Left kidney (tissue), 2 donors: ENCODE measurements around the gene WDR1. TPM values are rescaled to one million over a fixed set of nuclear protein-coding genes. Genes with fewer than 3 reads are reported as not detected.
"Not testable (repeated sequence)": the region's sequence is repeated elsewhere in the genome, so short reads cannot be mapped to it uniquely, and the experiment has no call there.

Experiments used
- DNase-seq: peaks from one replicate; pipeline ENCODE4 v3.0.0-alpha.2; 2013
- polyA plus RNA-seq: library from polyadenylated mRNA; unstranded; fragments of 120-200 nt; gene quantifications from one replicate; pipeline ENCODE4 v1.2.1, GENCODE V29; 2013; ENCODE audit not compliant: insufficient read length

The WDR1 gene
- polyA plus RNA-seq, 1 donor, result 172 TPM

DNA sequence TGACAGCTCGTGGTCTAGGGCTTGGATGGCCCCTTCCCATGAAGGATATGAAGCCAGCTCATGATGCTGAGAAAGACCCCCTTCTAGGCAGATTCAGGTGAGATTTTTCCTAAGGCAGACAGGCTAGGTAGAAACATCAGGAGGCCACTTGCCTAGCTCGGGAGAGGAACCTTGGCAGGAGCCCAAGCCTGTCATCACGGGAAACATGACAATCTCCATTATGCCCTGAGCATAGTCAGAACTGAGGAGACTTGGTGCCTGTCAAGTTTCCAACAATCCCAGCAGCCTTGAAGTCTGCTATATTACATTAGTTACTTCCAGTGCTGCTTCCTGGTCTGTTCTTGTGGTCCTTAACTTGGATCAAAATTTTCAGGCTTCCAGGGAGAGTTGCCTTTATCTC lies 18.7 kb upstream of the WDR1 start:
- DNase-seq, result no peak

DNA sequence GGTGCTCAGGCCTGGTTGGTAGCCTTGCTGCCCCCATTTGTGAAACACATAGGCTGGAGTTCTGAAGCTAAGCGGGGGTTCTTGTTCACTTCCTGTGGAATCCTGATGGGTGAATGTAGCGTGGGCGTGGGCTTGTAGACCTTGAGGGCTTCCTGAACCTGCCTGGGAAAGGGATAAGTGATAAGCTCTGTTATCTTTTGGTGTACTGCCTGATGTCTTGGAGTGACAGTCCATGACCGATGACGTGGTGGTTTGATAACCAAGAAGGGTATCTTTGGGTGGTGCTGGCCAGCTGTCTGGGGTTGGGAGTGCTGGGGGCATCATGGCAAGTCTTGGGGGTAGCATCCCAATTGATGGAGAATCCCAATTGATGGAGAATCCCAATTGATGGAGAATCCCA lies 17.5 kb upstream of the WDR1 start:
- DNase-seq, result no peak

DNA sequence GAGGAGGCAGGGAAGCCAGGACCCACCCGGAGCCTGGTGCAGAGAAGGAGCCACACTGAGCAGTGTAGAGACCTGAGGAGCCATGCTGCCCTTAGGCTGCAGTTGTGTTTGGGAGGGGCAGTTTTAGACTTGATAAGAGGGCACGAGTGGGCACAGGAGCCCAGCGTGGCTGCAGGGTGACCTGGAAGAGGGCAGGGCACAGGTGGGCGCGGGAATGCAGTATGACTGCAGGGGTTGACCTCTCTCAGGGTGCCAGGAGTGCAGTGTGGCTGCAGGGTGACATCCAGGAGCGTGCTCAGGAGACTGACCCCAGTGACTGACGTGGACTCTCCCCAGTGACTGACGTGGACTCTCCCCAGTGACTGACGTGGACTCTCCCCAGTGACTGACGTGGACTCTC lies 14.6 kb upstream of the WDR1 start:
- no peak for DNase-seq

DNA sequence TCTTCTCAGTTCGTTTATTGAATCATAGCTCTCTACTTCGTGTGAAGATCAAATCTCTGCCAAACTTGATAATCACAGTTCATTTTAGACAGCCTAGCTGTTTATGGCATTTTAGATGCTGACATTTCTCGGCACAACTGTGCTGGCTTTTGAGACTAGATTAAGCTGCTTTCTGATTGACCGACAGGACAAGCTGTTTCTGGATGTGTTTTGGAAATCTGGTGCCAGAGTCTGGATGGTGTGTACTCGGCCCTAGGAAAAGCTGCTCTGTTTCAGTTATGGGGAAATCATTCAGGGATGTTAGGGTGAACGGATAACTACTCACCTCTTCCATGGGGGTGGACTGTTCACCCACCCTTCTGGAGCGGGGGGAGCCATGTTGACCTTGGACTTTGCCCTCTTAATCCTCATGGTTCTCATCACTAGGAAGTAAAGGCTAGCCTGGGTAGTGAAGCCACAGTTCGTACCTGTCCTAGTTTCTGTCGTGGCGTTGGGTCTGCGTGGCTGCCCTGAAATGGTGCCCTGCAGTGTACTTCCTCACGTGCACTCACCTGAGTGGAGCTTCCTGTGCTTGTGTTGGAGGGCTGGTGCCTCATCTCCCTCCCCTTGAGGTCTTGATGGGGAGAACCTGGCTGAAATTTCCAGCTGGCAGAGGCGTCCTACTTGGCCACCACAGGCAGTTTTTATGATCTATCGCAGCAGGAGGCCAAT lies 13.7 kb upstream of the WDR1 start:
- no peak for DNase-seq

DNA sequence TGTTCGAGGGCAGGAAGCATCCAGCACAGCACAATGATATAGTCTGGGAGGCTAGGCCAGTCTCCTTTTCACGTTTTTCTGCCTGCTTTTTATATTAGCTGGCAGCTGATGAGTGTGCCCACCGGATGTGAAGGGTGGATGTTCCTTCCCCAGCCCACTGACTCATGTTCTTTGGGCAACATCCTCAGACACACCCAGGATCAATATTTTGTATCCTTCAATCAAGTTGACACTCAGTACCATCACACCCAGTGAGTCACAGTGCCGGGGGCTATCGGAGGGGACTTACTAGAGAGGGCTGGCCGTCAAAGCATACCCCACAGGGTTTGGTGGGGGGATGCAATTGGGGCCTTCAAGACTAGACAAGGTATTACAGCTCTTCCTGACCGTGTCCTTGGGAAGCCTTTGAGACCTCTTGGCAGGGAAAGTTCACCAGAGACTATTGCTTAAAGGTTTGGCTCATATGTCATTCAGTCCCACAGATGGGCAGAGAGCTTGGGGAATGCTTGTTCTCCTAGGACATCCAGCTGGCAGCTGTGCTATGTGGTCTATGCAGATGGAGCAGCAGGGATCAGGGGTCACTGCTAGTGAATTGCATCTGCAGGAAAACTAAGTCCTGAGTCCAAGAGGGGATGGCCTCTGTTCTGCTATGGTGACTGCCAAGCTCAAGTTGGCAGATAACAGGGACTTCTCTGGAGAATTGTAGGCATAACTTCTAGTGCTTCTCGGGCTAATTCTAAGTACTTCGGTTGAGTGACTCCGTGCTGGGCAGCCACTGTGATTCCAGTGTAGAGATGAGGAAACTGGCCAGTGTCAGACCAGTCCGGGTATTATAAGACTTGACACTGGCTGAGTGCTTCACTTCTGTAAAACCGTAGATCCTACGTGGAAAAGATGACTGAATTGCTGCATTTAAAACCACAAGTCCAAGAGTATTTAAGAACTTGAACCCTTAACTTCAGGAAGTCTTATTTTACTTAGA lies 12.9 kb upstream of the WDR1 start:
- DNase-seq, result no peak

DNA sequence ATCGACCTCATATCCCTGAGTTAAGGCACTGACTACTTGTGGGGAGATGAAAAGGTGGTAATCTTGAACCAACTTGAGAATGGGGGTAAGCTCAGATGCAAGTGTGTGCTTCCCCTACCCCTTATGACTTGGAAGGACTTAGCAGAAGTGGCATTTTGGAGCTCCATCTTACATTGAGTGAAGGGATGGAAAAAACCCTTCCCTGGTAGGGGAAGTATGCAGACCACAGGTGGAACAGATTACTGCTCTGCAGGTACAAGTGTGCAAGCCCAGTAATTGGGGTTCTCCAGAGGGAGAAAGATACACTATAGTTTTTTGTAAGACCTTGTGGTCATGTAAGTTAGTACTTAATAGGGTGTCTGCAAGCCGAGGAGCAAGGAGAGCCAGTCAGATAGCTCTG lies 12.2 kb upstream of the WDR1 start:
- DNase-seq, result no peak

DNA sequence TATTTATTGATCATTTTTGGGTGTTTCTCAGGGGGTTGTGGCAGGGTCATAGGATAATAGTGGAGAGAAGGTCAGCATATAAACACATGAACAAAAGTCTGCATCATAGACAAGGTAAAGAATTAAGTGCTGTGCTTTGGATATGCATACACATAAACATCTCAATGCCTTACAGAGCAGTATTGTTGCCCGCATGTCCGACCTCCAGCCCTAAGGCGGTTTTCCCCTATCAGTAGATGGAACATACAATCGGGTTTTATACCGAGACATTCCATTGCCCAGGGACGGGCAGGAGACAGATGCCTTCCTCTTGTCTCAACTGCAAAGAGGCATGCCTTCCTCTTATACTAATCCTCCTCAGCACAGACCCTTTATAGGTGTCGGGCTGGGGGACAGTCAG lies 10.9 kb upstream of the WDR1 start:
- not testable (repeated sequence) for DNase-seq

DNA sequence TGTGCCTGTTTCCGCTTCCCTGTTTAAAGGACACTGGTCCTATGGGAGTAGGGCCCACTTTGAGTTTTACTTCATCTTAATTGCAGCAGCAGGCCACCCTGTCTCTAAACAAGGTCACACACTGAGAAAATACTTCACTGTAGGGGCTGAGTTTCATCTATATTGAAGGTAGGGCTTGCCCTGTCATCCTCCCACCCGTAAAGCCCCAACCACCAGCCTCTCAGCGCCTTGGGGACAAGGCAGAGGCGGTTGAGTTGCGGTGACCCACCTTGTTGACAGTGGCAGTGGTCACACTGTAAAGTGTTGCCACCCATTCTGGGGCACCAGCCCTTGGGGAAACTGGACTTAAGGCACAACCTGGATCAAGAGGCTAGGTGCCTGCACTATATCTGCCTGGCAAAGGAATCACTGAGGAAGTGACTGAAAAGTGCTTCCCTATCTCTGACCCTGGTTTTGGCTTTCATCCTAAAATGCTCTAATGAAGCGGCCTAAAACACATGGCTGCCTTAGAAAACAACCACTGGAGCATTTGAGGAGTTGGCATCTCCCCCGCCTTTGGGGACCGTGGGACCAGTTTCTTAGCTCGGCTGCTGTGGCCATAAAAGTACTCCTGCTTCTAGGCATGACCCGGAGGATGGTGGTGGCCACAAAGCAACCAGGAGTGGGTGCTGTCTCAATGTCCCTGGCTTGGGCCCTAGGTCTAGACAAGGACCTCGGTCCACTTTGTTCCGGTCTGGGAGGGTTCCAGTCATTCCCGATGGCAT lies 7.8 kb upstream of the WDR1 start:
- DNase-seq, result no peak

DNA sequence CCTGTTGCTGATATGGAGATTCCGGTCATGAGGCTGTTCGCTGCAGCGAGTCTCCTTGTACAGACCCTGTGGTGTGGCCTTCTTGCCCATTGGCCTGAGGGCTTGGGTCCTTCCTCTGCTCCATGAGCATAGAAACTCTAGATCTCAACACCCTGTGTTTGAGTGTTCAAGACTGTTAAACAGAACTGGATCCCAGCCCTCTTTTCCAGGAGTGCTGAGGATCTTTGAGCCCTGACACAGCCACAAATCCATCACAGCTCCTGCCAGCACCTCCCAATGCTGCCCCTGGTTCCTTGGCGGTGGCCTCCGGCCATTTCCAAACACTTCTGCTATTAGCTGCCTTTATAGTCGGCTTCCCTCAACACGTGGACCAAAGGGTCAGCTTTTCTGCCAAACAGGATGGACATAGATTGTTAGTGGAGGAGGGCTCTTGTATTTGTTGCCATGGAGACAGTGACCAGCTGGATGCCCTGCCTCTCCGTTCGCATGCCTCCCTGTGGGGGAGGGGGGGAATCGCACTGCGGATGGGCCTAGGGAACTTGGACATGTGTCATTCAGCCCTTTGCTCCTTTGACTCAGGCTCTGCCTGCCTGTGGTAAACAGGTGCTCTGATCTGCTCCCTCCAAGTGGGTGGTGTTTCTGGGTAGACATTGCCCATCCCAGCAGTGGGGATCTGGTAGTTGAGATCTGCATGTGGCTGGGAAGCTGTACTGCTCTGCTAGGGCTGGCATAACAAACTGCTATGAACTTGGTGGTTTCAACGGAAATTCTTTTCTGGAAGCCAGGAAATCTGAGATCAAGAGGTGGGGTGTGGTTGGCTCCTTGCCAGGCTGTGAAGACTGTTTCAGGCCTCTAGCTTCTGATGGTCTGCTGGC lies 6.9 kb upstream of the WDR1 start:
- peak; percentile 62 for DNase-seq

DNA sequence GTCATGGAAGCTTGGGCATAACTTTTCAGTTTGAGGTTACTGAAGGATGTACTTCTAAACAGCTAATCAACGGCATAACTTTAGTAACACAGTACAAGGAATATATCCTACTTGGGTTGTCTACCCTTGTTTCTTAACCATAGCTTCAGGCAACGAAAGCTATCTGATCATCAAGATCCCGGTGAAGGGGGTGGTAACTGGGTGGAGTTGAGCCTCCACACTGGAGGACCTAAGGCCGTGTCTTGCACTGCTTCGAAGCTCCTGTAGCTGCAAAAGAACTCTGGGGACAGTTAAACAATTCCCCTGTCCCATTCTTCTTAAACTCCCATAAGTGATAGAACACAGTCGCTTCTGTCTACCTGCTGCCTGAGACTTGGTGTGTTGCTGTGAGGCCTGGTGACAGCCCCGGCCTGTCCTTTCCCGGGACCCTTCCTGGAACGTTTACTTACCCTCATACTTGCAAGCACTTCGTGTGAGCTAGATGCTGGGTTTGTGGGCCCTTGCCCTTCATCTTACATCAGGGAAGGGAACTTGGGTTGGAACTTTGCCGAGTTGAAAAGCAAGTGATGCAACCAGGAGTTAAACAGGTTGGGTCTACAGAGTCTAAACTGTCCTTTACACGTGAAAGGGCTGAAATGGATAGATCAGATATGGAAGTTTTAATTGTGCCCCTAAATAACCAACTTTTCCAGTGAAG lies 5.8 kb upstream of the WDR1 start:
- no peak for DNase-seq

DNA sequence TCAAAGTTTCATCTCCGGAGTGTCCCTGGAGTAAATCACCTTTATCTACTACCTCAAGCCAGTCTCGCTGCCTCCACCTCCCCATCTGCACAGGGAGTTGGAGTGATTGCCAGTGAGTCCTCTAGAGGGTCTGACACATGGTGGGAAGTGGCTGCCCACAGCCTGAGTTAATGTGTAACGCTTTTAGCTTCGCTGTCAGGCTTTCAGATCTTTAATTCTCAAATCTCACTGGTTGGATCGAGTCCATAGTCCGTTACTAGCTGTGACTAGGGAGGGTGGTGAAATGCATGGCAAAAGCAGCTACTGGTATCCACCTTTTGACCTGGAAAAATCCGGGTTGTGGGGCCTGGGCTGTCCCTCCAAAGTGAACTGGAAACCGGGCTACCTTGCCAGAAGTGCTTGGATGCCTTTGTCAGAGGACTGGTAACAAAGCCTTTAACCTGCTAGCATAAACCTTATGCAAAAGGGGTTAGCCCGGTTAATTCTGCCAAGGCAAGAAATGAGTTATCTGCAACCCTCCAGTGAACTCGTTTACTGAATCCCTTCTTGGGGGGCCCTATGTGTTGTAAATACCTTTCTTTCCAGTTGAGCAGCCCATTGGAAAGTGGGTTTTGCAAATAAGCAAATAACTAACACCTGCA lies 5.1 kb upstream of the WDR1 start:
- peak; percentile 46 for DNase-seq

DNA sequence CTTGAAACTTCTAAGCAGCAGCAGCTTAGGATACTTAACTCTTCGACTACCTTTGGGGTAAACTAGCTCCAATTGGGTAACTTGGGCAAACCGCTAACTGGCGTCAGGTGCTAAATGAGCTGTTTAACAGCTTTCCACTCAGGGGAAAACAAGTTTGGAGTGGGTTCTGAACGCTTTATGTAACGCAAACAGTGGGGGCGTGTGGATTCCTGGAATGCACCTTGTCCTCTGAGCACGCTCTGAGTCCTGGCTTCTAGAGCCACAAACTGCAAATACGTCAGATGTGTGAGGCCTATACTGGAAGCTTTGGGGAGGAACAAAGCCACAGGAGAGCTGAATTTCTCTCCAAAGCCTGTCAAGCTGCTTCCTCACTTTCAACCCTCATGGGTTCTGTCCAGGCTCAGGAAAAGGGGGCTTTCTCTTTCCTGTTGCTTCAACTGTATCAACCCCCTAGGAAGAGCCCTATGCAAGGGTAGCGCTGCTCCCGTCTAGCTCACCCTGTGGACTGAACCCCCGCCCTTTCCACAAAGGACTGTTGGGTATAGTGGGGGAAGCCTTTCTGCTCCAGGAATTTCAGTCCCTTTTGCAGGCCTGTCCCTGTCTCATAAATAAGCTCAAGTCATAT lies 4.5 kb upstream of the WDR1 start:
- DNase-seq, result peak; percentile 43

DNA sequence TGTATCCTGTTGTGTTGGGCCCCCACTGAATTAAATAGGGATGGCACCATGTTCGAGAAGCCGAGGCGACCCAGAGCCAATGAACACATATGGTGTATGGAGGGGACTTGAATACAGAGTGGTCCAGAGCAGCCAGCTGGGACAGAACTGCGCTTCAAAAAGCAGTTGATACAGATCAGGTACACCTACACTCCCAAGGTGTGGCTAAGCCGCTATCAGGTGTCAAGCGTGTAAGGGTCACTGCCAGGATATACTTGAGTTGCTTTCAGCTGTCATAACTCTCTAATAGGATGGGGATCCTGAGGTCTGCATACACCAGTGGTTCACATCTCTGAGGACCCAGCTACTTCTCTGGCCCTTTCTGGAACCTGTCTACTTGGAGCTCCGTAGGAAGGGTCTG lies 3.2 kb upstream of the WDR1 start:
- no peak for DNase-seq

DNA sequence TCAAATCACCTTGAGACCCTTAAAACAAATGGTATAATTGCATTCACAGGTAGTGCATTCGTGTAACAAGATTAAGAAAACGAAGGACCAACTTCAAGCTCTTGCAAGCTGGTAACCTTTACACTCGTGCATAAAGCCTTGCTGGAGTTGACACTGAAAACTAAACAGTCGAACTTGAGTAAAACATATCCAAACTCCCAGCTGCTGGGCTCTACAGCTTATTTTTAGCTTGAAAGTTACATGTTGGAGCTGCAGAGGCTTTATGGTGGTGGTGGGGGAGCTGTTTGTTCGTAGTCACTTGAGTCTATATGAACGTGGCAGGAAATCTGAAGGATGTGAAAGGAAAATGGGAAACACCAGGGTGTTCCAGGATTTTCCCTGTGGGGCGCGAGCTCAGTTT lies 2.7 kb upstream of the WDR1 start:
- DNase-seq, result no peak

DNA sequence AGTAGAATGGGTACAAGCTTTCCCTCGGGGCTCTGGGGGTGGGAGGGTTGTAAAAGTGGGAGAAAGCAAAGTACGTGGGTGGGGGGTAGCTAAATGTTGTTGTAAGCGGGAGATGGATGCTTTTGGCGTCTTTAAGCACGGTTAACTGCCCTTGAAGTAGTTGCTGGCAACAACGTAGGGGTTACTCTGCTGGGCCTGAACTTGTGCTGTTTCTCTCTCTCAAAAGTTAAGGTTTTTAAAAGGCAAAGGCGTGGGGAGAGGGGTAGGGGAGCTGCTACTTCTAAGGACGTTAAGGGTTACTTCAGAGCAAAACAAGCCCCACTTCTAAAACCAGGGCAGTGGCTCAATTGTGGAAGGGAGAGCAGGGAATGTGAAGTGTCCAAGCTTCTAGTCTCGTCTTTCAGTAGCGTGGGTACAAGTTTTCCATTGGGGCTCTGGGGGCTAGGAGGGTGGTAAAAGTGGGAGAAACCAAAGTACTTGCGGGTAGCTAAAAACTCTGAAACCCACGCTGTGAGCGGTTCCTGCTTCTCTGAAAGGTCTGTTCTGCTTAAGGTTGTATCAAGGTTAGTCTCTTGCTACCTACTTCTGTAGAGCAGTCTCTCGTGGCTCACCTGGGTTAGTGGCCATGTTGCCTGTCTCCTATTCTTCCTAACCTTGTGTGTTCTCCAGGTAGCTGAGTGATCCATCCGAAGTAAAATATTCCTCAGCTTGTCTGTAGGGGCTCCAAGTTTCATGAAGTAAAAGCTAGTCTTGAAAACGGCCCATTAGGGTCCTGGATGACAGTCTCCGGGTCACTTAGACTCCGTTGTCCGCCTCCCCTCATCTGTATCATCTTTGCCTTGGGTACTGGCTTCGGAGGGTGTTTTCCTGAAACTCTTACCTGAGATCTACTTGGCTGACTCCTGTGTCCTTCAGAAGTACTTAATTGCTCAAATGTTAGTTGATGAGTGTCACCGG lies 1.7 kb upstream of the WDR1 start:
- DNase-seq, result no peak

DNA sequence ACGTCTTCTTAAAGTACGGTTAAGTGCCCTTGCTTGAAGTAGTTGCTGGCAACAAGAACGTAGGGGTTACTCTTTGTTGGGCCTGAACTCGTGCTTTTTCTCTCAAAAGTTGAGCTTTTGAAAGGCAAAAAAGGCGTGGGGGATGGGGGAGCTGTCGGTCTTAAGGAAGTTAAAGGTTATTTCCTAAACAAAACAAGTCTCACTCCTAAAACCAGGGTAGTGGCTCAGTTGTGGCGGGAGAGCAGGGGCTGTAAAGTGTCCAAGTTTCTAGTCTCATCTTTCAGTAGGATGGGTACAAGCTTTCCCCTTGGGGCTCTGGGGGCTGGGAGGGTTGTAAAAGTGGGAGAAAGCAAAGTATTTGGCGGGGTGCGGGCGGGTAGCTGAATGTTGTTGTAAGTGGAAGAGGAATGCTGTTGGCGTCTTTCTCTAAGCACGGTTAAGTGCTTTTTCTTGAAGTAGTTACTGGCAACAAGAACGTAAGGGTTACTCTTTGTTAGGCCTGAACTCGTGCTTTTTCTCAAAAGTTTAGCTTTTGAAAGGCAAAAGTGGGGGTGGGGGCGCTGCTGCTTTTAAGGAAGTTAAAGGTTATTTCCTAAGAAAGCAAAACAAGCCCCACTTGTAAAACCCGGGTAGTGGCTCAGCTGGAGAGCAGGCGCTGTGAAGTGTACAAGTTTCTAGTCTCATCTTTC lies 904 bp upstream of the WDR1 start:
- DNase-seq, result peak; percentile 66

DNA sequence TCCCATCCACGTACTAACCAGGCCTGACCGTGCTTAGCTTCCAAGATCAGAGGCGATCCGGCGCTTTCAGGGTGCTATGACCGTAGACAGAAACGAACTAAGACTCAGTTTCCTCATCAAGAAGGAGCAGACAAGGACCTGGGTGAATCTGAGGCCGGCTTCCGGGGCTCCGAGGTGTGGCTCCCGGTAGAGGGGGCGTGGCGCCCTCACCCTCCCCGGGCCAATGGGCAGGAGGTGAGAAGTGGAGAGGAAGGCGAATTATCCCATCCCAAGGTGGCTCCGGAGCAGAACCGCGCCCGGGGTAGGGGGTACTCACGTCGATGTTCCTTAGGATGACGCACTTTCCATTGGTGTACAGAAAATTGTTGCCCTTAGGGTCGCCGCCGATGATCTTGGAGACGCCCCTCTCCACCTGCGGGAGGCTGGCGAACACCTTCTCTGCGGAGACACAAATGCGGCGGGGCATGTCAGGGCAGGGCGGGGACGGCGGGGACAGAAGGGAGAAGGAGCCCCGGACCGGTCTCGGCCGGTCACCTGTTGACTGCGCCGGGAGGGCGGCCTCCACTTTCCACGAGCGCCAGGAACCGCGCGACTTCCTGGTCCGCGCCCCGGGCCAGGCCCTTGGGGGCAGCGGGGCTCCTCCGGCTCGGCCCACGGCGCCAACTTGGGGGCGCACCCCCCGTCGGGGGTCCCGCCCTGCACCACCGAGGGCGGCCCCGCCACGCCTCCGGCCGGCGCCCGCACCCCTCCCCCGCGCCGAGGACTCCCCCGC lies 616 bp downstream of the WDR1 start:
- peak; percentile 30 for DNase-seq
